ENCODE data around the gene C1QL2. TPM values are rescaled to one million over a fixed set of nuclear protein-coding genes. Genes with fewer than 3 reads are reported as not detected.

Gene C1QL2
- polyA plus RNA-seq, 2 of the 4 experiments (the other 2 are of a cell fraction): not detected

DNA sequence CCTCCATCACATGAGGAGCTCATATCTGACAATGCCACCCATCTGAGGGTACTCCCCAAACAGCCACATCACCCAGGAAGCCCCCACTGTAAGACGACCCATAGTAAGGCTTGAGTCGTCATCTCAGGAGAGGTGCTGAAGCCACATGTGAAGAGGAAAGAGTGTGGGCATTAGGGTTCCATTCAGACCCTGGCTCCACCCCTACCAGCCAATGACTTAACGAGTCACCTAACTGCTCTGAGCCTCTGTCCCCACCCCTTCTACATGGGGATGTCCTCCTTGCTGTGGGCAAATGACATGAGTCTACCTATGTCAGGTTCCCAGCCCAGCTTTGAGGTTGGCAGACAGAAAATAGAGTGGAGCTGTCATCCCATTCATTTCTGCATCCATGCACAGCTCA lies 46.3 kb downstream of the C1QL2 start:
- Histone ChIP-seq H3K27ac (no peak overlapping the region), H3K4me2 (no peak overlapping the region), H3K4me1 (no peaks in the 10 kb centered on the region), H3K4me3 (no peak overlapping the region), H3K9me3 (peaks cover 5% of the 10 kb centered on the region; the same call in 1 of the 3 replicates)
- WGBS (ENCODE audit: missing lambda C conversion rate): 34% methylated on average over 3 of the region's 3 CpGs
- ATAC-seq (no peak), DNase-seq (ENCODE audit: low read depth in 1 of 2, low spot score in 1 of 2) (no peak), FAIRE-seq (no peak)
- POLR2A ChIA-PET: no interaction called here
- CTCF ChIA-PET: no interaction called here
- TF ChIP-seq JUNB (IDR thresholded peaks at IDR 0.05) (no peak), RCOR1 (IDR thresholded peaks at IDR 0.05; ENCODE audit: low read depth, low read length) (no peak), POLR2A (IDR thresholded peaks at IDR 0.05; ENCODE audit: low read length) (no peak), HOXB13 (CRISPR knock-in tag; IDR thresholded peaks at IDR 0.05; ENCODE audit: low read depth) (no peak), MAFK (IDR thresholded peaks at IDR 0.05; ENCODE audit: partially characterized antibody) (no peak), POLR2AphosphoS2 (conservative IDR thresholded peaks at IDR 0.05; ENCODE audit: low read length) (no peak), FOXS1 (CRISPR knock-in tag; IDR thresholded peaks at IDR 0.05) (no peak), KDM1A (IDR thresholded peaks at IDR 0.05; ENCODE audit: low read depth) (no peak), KDM5A (IDR thresholded peaks at IDR 0.05) (no peak), ZSCAN20 (CRISPR knock-in tag; IDR thresholded peaks at IDR 0.05) (no peak), ZFP36 (IDR thresholded peaks at IDR 0.05; ENCODE audit: borderline replicate concordance, partially characterized antibody) (no peak), MAZ (IDR thresholded peaks at IDR 0.05; ENCODE audit: borderline replicate concordance, low read depth, low read length) (no peak)
- TF ChIP-seq, protein P1, sequence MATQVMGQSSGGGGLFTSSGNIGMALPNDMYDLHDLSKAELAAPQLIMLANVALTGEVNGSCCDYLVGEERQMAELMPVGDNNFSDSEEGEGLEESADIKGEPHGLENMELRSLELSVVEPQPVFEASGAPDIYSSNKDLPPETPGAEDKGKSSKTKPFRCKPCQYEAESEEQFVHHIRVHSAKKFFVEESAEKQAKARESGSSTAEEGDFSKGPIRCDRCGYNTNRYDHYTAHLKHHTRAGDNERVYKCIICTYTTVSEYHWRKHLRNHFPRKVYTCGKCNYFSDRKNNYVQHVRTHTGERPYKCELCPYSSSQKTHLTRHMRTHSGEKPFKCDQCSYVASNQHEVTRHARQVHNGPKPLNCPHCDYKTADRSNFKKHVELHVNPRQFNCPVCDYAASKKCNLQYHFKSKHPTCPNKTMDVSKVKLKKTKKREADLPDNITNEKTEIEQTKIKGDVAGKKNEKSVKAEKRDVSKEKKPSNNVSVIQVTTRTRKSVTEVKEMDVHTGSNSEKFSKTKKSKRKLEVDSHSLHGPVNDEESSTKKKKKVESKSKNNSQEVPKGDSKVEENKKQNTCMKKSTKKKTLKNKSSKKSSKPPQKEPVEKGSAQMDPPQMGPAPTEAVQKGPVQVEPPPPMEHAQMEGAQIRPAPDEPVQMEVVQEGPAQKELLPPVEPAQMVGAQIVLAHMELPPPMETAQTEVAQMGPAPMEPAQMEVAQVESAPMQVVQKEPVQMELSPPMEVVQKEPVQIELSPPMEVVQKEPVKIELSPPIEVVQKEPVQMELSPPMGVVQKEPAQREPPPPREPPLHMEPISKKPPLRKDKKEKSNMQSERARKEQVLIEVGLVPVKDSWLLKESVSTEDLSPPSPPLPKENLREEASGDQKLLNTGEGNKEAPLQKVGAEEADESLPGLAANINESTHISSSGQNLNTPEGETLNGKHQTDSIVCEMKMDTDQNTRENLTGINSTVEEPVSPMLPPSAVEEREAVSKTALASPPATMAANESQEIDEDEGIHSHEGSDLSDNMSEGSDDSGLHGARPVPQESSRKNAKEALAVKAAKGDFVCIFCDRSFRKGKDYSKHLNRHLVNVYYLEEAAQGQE (IDR thresholded peaks at IDR 0.05): no peak
- TF ChIP-seq, protein P2, sequence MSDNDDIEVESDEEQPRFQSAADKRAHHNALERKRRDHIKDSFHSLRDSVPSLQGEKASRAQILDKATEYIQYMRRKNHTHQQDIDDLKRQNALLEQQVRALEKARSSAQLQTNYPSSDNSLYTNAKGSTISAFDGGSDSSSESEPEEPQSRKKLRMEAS (IDR thresholded peaks at IDR 0.05): no peak
- TF ChIP-seq, protein P3, sequence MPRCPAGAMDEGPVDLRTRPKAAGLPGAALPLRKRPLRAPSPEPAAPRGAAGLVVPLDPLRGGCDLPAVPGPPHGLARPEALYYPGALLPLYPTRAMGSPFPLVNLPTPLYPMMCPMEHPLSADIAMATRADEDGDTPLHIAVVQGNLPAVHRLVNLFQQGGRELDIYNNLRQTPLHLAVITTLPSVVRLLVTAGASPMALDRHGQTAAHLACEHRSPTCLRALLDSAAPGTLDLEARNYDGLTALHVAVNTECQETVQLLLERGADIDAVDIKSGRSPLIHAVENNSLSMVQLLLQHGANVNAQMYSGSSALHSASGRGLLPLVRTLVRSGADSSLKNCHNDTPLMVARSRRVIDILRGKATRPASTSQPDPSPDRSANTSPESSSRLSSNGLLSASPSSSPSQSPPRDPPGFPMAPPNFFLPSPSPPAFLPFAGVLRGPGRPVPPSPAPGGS (IDR thresholded peaks at IDR 0.05): no peak

DNA sequence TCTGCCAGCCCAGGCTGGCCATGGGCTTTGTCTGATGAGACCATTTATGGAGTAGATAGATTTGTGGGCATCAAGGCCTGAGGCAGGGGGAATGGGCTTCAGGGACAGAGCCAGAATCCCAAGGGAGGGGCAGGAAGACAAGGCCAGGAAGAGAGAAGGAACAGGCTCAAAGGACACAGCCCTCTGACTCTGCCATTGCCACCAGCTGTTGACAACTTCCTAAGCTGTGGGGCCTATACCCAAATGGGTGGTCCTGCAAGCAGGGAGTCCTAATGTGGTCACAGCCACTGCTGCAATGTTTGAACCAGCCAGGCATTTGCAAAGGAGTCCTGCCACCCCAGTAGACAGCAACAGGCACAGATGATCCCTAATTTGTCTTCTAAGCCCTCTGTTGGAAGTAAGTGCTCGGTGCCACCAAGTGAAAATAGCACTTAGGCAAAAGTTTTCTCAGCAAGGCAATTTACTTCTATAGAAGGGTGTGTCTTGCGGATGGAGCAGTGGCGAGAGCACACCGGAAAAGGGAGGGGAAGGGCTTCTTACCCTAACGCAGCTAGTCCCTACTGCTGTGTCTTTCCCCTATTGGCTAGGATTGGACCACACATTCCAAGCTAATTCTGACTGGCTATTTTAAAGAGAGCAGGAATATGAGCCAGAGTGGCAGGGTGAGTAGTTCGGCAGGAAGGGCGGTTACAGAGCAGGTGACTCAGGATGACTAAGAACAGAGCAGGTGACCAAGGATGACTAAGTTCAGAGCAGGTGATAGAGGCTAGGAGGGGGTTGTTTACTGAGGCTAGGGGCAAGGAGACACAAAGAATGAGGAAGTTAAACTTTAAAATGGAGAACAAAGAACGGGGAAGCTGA lies 47.2 kb downstream of the C1QL2 start:
- ChIA-PET POLR2A (no interaction called here), CTCF (no interaction called here)
- H3K4me1 ChIP-seq: no peaks in the 10 kb centered on the region
- peak in 1 of 2 experiments; percentile 9 for DNase-seq (ENCODE audit: low read depth in 1 of 2, low spot score in 1 of 2)
- H3K4me2 ChIP-seq: no peak overlapping the region
- WGBS (ENCODE audit: missing lambda C conversion rate): 22% methylated on average over 8 of the region's 8 CpGs
- TF ChIP-seq BHLHE40 (IDR thresholded peaks at IDR 0.05; ENCODE audit: low read depth, low read length) (no peak), MAFK (IDR thresholded peaks at IDR 0.05; ENCODE audit: partially characterized antibody) (no peak), POLR2A (IDR thresholded peaks at IDR 0.05; ENCODE audit: low read length) (no peak), CEBPB (IDR thresholded peaks at IDR 0.05) (no peak), RARB (CRISPR knock-in tag; IDR thresholded peaks at IDR 0.05) (no peak), ZSCAN20 (CRISPR knock-in tag; IDR thresholded peaks at IDR 0.05) (no peak), HOXB13 (CRISPR knock-in tag; IDR thresholded peaks at IDR 0.05; ENCODE audit: low read depth) (no peak), TFCP2L1 (CRISPR knock-in tag; IDR thresholded peaks at IDR 0.05) (no peak), SMC3 (IDR thresholded peaks at IDR 0.05) (no peak), HEYL (CRISPR knock-in tag; IDR thresholded peaks at IDR 0.05) (no peak), NPAS2 (CRISPR knock-in tag; IDR thresholded peaks at IDR 0.05; ENCODE audit: borderline replicate concordance) (no peak), JUN (IDR thresholded peaks at IDR 0.05) (no peak), RNF2 (IDR thresholded peaks at IDR 0.05; ENCODE audit: borderline replicate concordance, low read depth) (no peak), POLR2AphosphoS2 (conservative IDR thresholded peaks at IDR 0.05; ENCODE audit: low read length) (no peak)
- TF ChIP-seq, protein P4, sequence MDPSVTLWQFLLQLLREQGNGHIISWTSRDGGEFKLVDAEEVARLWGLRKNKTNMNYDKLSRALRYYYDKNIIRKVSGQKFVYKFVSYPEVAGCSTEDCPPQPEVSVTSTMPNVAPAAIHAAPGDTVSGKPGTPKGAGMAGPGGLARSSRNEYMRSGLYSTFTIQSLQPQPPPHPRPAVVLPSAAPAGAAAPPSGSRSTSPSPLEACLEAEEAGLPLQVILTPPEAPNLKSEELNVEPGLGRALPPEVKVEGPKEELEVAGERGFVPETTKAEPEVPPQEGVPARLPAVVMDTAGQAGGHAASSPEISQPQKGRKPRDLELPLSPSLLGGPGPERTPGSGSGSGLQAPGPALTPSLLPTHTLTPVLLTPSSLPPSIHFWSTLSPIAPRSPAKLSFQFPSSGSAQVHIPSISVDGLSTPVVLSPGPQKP (IDR thresholded peaks at IDR 0.05; ENCODE audit: low read depth, low read length): no peak
- TF ChIP-seq, protein P1 (IDR thresholded peaks at IDR 0.05): no peak
- FAIRE-seq: no peak
- H3K27ac ChIP-seq: no peak overlapping the region
- no peak overlapping the region for H3K4me3 ChIP-seq
- H3K9me3 ChIP-seq: peaks cover 5% of the 10 kb centered on the region; the same call in 1 of the 3 replicates
- no peak for ATAC-seq

All from A549 (cell line).